HUES64 (cell line): ENCODE results near the gene TPT1.

Source experiments
- H3K27ac ChIP-seq: 2 replicates; pipeline ENCODE4 v1.7.0; 2013; ENCODE audit warnings: low read depth, low read length, inconsistent platforms
- H3K27me3 ChIP-seq: 2 replicates; pipeline ENCODE4 v1.6.1; 2013; ENCODE audit warnings: mild to moderate bottlenecking, low read length; ENCODE audit not compliant: insufficient read depth
- H3K36me3 ChIP-seq: 2 replicates; pipeline ENCODE4 v1.6.1; 2013; ENCODE audit warnings: mild to moderate bottlenecking, low read length; ENCODE audit not compliant: insufficient read depth
- H3K4me1 ChIP-seq: 2 replicates; pipeline ENCODE4 v1.6.1; 2013; ENCODE audit warnings: mild to moderate bottlenecking, low read length, moderate library complexity; ENCODE audit not compliant: insufficient read depth
- H3K4me3 ChIP-seq: 2 replicates; pipeline ENCODE4 v1.5.1; 2013; ENCODE audit warnings: mild to moderate bottlenecking, low read length, moderate library complexity
- H3K9ac ChIP-seq: 2 replicates; pipeline ENCODE4 v1.6.1; 2013; ENCODE audit warnings: mild to moderate bottlenecking, low read depth, low read length
- H3K9me3 ChIP-seq: 2 replicates; pipeline ENCODE4 v1.6.1; 2013; ENCODE audit warnings: low read depth, low read length; ENCODE audit not compliant: insufficient read depth
- WGBS: fragments of 150-250, 120-280 bp; methylation state at CpG from one replicate; pipeline ENCODE4 v1.1.7; 2013; ENCODE audit warnings: missing lambda C conversion rate; 5-methylcytosine and 5-hydroxymethylcytosine counted together

TPT1 gene

GRCh38 chr13:45333251-45333976, 7.6 kb downstream of the TPT1 start:
- WGBS, result 79% methylated on average over 3 of the region's 3 CpGs
- Histone ChIP-seq H3K4me1 (peaks cover 11% of the 10 kb centered on the region; the same call in 1 of the 2 replicates), H3K9me3 (no peaks in the 10 kb centered on the region), H3K4me3 (no peak overlapping the region), H3K36me3 (peaks cover 44% of the 10 kb centered on the region), H3K27ac (no peak overlapping the region; the same call in 1 of the 2 replicates), H3K27me3 (no peaks in the 10 kb centered on the region), H3K9ac (no peak overlapping the region)

- Histone ChIP-seq H3K36me3 (peaks cover 38% of the 10 kb centered on the region), H3K27ac (peak overlapping the region; percentile 8; the same call in 1 of the 2 replicates), H3K9ac (no peak overlapping the region), H3K9me3 (no peaks in the 10 kb centered on the region), H3K4me3 (no peak overlapping the region), H3K27me3 (no peaks in the 10 kb centered on the region), H3K4me1 (peaks cover 11% of the 10 kb centered on the region; the same call in 1 of the 2 replicates)
- 74% methylated on average over 3 of the region's 3 CpGs for WGBS
Observed at GRCh38 chr13:45332831-45333219, 8.2 kb downstream of the TPT1 start.

GRCh38 chr13:45332036-45332830, 8.8 kb downstream of the TPT1 start:
- Histone ChIP-seq H3K27me3 (no peaks in the 10 kb centered on the region), H3K9me3 (no peaks in the 10 kb centered on the region), H3K36me3 (peaks cover 32% of the 10 kb centered on the region), H3K27ac (peak overlapping the region; percentile 1; the same call in 1 of the 2 replicates), H3K4me1 (peaks cover 11% of the 10 kb centered on the region; the same call in 1 of the 2 replicates), H3K4me3 (no peak overlapping the region), H3K9ac (no peak overlapping the region)
- 100% methylated on average over 1 of the region's 2 CpGs for whole genome bisulfite sequencing

- H3K4me3 ChIP-seq, result no peak overlapping the region
- no peak overlapping the region for H3K27ac ChIP-seq
- peaks cover 26% of the 10 kb centered on the region for H3K36me3 ChIP-seq
- H3K4me1 ChIP-seq, result peaks cover 11% of the 10 kb centered on the region; the same call in 1 of the 2 replicates
- no peaks in the 10 kb centered on the region for H3K9me3 ChIP-seq
- no peaks in the 10 kb centered on the region for H3K27me3 ChIP-seq
- 85% methylated on average over 3 of the region's 3 CpGs for WGBS
- no peak overlapping the region for H3K9ac ChIP-seq
Observed at GRCh38 chr13:45331692-45332035, 9.3 kb downstream of the TPT1 start.

GRCh38 chr13:45331123-45331619, 9.8 kb downstream of the TPT1 start:
- Histone ChIP-seq H3K27ac (no peak overlapping the region), H3K9me3 (no peaks in the 10 kb centered on the region), H3K4me1 (peaks cover 11% of the 10 kb centered on the region; the same call in 1 of the 2 replicates), H3K4me3 (no peak overlapping the region), H3K27me3 (no peaks in the 10 kb centered on the region), H3K9ac (no peak overlapping the region), H3K36me3 (peaks cover 21% of the 10 kb centered on the region)
- WGBS, result 87% methylated on average over 1 of the region's 1 CpG

- WGBS, result 94% methylated on average over 3 of the region's 3 CpGs
- Histone ChIP-seq H3K9ac (no peak overlapping the region), H3K27ac (no peak overlapping the region), H3K9me3 (no peaks in the 10 kb centered on the region), H3K36me3 (no peaks in the 10 kb centered on the region), H3K27me3 (no peaks in the 10 kb centered on the region), H3K4me1 (peaks cover 11% of the 10 kb centered on the region; the same call in 1 of the 2 replicates), H3K4me3 (no peak overlapping the region)
Observed at GRCh38 chr13:45328661-45329111, 12.3 kb downstream of the TPT1 start.

- WGBS, result 89% methylated on average over 9 of the region's 9 CpGs
Observed at GRCh38 chr13:45327253-45327955, 13.6 kb downstream of the TPT1 start.

GRCh38 chr13:45325806-45326205, 15.2 kb downstream of the TPT1 start:
- no peak overlapping the region for H3K4me3 ChIP-seq
- H3K9me3 ChIP-seq, result no peaks in the 10 kb centered on the region
- 83% methylated on average over 4 of the region's 4 CpGs for WGBS
- H3K4me1 ChIP-seq, result no peaks in the 10 kb centered on the region
- no peaks in the 10 kb centered on the region for H3K27me3 ChIP-seq
- H3K9ac ChIP-seq, result no peak overlapping the region
- H3K36me3 ChIP-seq, result no peaks in the 10 kb centered on the region
- H3K27ac ChIP-seq, result no peak overlapping the region

More at GRCh38 chr13:45327253-45327955, 13.6 kb downstream of the TPT1 start:
- Histone ChIP-seq H3K9ac (no peak overlapping the region), H3K9me3 (no peaks in the 10 kb centered on the region), H3K36me3 (no peaks in the 10 kb centered on the region), H3K4me3 (no peak overlapping the region), H3K27ac (no peak overlapping the region), H3K27me3 (no peaks in the 10 kb centered on the region), H3K4me1 (0 out of 2 replicates have a peak, but pooled peaks cover 7% of the 10 kb centered on the region)

GRCh38 chr13:45320876-45321629, 19.9 kb downstream of the TPT1 start:
- WGBS, result 86% methylated on average over 4 of the region's 4 CpGs

GRCh38 chr13:45316996-45317395, 24.0 kb downstream of the TPT1 start:
- H3K36me3 ChIP-seq, result no peaks in the 10 kb centered on the region
- H3K4me3 ChIP-seq, result no peak overlapping the region
- peaks cover under 1% of the 10 kb centered on the region; the same call in 1 of the 2 replicates for H3K27me3 ChIP-seq
- no peak overlapping the region for H3K9ac ChIP-seq
- 83% methylated on average over 4 of the region's 5 CpGs for WGBS
- no peaks in the 10 kb centered on the region for H3K4me1 ChIP-seq
- H3K9me3 ChIP-seq, result no peaks in the 10 kb centered on the region
- no peak overlapping the region for H3K27ac ChIP-seq

More at GRCh38 chr13:45320876-45321629, 19.9 kb downstream of the TPT1 start:
- Histone ChIP-seq H3K27me3 (no peaks in the 10 kb centered on the region), H3K36me3 (no peaks in the 10 kb centered on the region), H3K9me3 (no peaks in the 10 kb centered on the region), H3K4me3 (no peak overlapping the region), H3K27ac (no peak overlapping the region), H3K4me1 (no peaks in the 10 kb centered on the region), H3K9ac (no peak overlapping the region)
